IMR-90 (cell line): Measurements from ENCODE around the gene AURKA. TPM values are rescaled to one million over a fixed set of nuclear protein-coding genes. Genes with fewer than 3 reads are reported as not detected.

Experiments used
- ATAC-seq: fragments of 200-7000 bp; cut with Tn5 transposase; 2 replicates; pipeline ENCODE4 v1.9.1; 2020; ENCODE audit warnings: low read depth, mild to moderate bottlenecking, moderate library complexity
- BruUV-seq: library from RNA; stranded (reverse); fragments of 400-500 nt; replicated peaks from 2 replicates; lab custom pipeline; 2021; lab: Mats Ljungman, UMichigan
- CTCF ChIA-PET: fragments of 300-600 bp; formaldehyde crosslinking; extraction: SDS; loops from one replicate; lab custom pipeline; 2021; ENCODE audit warnings: antibody characterized with exemption; lab: Yijun Ruan, JAX
- POLR2A ChIA-PET: fragments of 300-600 bp; sonication (Branson Sonifier 250); formaldehyde crosslinking; loops from one replicate; lab custom pipeline; 2022; ENCODE audit warnings: antibody characterized with exemption; ENCODE audit not compliant: unreplicated experiment; lab: Charles Lee
- DNase-seq: peaks from one replicate; pipeline ENCODE4 v3.0.0; 2013
- H2AFZ ChIP-seq: replicated peaks from 2 replicates; pipeline ENCODE3; 2013; ENCODE audit warnings: low read length, mild to moderate bottlenecking; ENCODE audit not compliant: poor library complexity
- H2AK5ac ChIP-seq: 2 replicates; pipeline ENCODE4 v1.6.1; 2013; ENCODE audit warnings: low read depth, low read length, inconsistent platforms
- H2AK9ac ChIP-seq: replicated peaks from 2 replicates; pipeline ENCODE3; 2013; ENCODE audit warnings: mild to moderate bottlenecking, low read depth, low read length, moderate library complexity; ENCODE audit not compliant: poor library complexity
- H2BK120ac ChIP-seq: 2 replicates; pipeline ENCODE4 v1.6.1; 2013; ENCODE audit warnings: low read depth, low read length, inconsistent platforms
- H2BK15ac ChIP-seq: 3 replicates; pipeline ENCODE4 v1.6.1; 2013; ENCODE audit warnings: low read depth, low read length, inconsistent platforms
- H2BK20ac ChIP-seq: 2 replicates; pipeline ENCODE4 v1.6.1; 2013; ENCODE audit warnings: low read depth, mild to moderate bottlenecking, inconsistent platforms, low read length, moderate library complexity
- H2BK5ac ChIP-seq: 2 replicates; pipeline ENCODE4 v1.6.1; 2013; ENCODE audit warnings: mild to moderate bottlenecking, low read depth, low read length, inconsistent platforms; ENCODE audit not compliant: poor library complexity, severe bottlenecking
- H3K14ac ChIP-seq: replicated peaks from 2 replicates; pipeline ENCODE4 v1.6.1; 2013; ENCODE audit warnings: low read depth, low read length, inconsistent platforms
- H3K18ac ChIP-seq: 2 replicates; pipeline ENCODE4 v1.6.1; 2013; ENCODE audit warnings: low read depth, low read length, control low read depth
- H3K23ac ChIP-seq: 2 replicates; pipeline ENCODE4 v1.6.1; 2013; ENCODE audit warnings: low read depth, low read length, inconsistent platforms
- H3K27ac ChIP-seq: 2 replicates; pipeline ENCODE4 v1.5.1; 2013; ENCODE audit warnings: mild to moderate bottlenecking, control low read depth, low read length; ENCODE audit not compliant: insufficient read depth
- H3K27me3 ChIP-seq: 2 replicates; pipeline ENCODE4 v1.6.1; 2013; ENCODE audit warnings: low read length; ENCODE audit not compliant: control insufficient read depth, insufficient read depth
- H3K36me3 ChIP-seq: 2 replicates; pipeline ENCODE4 v1.6.1; 2013; ENCODE audit warnings: low read length, mixed read lengths; ENCODE audit not compliant: control insufficient read depth, insufficient read depth
- H3K4ac ChIP-seq: 2 replicates; pipeline ENCODE4 v1.6.1; 2013; ENCODE audit warnings: low read depth, low read length, inconsistent platforms
- H3K4me1 ChIP-seq: 2 replicates; pipeline ENCODE4 v1.6.1; 2013; ENCODE audit warnings: low read length, mixed read lengths; ENCODE audit not compliant: control insufficient read depth, insufficient read depth
- H3K4me2 ChIP-seq: 2 replicates; pipeline ENCODE4 v1.6.1; 2013; ENCODE audit warnings: low read depth, mild to moderate bottlenecking, control low read depth, low read length, moderate library complexity
- H3K4me3 ChIP-seq: 2 replicates; pipeline ENCODE4 v1.5.1; 2013; ENCODE audit warnings: low read depth, mild to moderate bottlenecking, control low read depth, low read length, moderate library complexity; ENCODE audit not compliant: insufficient read depth
- H3K56ac ChIP-seq: 2 replicates; pipeline ENCODE4 v1.6.1; 2013; ENCODE audit warnings: low read length, inconsistent platforms; ENCODE audit not compliant: insufficient read depth; ENCODE audit errors: extremely low read depth
- H3K79me1 ChIP-seq, 2 experiments: 2 replicates each; pipeline ENCODE4 v1.6.1; 2013; ENCODE audit warnings: low read length in 2 of 2, inconsistent platforms in 1 of 2, low read depth in 1 of 2
- H3K9ac ChIP-seq: 2 replicates; pipeline ENCODE4 v1.6.1; 2013; ENCODE audit warnings: low read depth, low read length, control low read depth
- H3K9me1 ChIP-seq: 2 replicates; pipeline ENCODE4 v1.6.1; 2013; ENCODE audit warnings: low read length, inconsistent platforms; ENCODE audit not compliant: insufficient read depth
- H3K9me3 ChIP-seq: 2 replicates; pipeline ENCODE4 v1.6.1; 2013; ENCODE audit warnings: low read length; ENCODE audit not compliant: control insufficient read depth, insufficient read depth
- H4K20me1 ChIP-seq: 2 replicates; pipeline ENCODE4 v1.6.1; 2013; ENCODE audit warnings: low read length, inconsistent platforms; ENCODE audit not compliant: insufficient read depth
- H4K5ac ChIP-seq: 2 replicates; pipeline ENCODE4 v1.6.1; 2013; ENCODE audit warnings: mild to moderate bottlenecking, low read depth, low read length, control low read depth
- H4K8ac ChIP-seq, 2 experiments: 2 replicates each; pipeline ENCODE4 v1.6.1; 2013; ENCODE audit warnings: low read depth in 2 of 2, low read length in 2 of 2, control low read depth in 1 of 2, inconsistent platforms in 1 of 2
- H4K91ac ChIP-seq: 2 replicates; pipeline ENCODE4 v1.6.1; 2013; ENCODE audit warnings: low read depth, low read length, inconsistent platforms; ENCODE audit not compliant: insufficient read depth
- RCOR1 ChIP-seq: IDR thresholded peaks from 2 replicates; pipeline ENCODE4 v1.6.1; 2012; ENCODE audit warnings: mild to moderate bottlenecking, low read length, improper control_type of control experiment; ENCODE audit not compliant: insufficient replicate concordance
- USF2 ChIP-seq: fragments of 150-350 bp; IDR thresholded peaks from 2 replicates; pipeline ENCODE4 v1.6.1; 2017; ENCODE audit warnings: mild to moderate bottlenecking, antibody characterized with exemption, low read length, low read depth
- WGBS, 2 experiments: methylation state at CpG; one replicate each; pipeline versions ENCODE4 v1.1.5 to v1.1.7; 2013; ENCODE audit warnings: missing lambda C conversion rate in 2 of 2; ENCODE audit not compliant: insufficient read length in 1 of 2; ENCODE audit errors: extremely low coverage in 2 of 2; 5-methylcytosine and 5-hydroxymethylcytosine counted together
- dilution Hi-C: fragments of 300-500 bp; cut with HindIII; formaldehyde crosslinking; loops from one replicate; pipeline ENCODE4 v1.14.3; 2018; ENCODE audit warnings: low sequenced_read_pairs; ENCODE audit not compliant: unreplicated experiment
- in situ Hi-C: fragments of 300-500 bp; cut with MboI; formaldehyde crosslinking; loops from 3 replicates; pipeline ENCODE4 v1.14.3; 2019; ENCODE audit warnings: low sequenced_read_pairs, inconsistent platforms, mixed read lengths
- intact Hi-C: fragments of 100-400 bp; cut with micrococcal nuclease; formaldehyde crosslinking; loops from 2 replicates; pipeline ENCODE4 v1.10.0; 2022
- polyA plus RNA-seq, 3 experiments: library from polyadenylated mRNA; depleted of rRNA; stranded (reverse); fragments of >200 nt; gene quantifications; 2 replicates each; pipeline ENCODE4 v1.2.3, GENCODE V29; 2012; ENCODE audit warnings: low replicate concordance in 1 of 3
- total RNA-seq: library from RNA; depleted of rRNA; stranded (reverse); fragments of >200 nt; gene quantifications from 2 replicates; pipeline ENCODE4 v1.2.3, GENCODE V29; 2012

Gene AURKA
- total and polyA plus RNA-seq, 2 of the 4 experiments (the other 2 are of a cell fraction), result 68.0 to 83.3 TPM

GRCh38 chr20:56362833-56363413 lies 29.1 kb downstream of the AURKA start:
- no peaks in the 10 kb centered on the region for H3K9me3 ChIP-seq
- no peak overlapping the region for H3K14ac ChIP-seq
- no peak overlapping the region for H2BK120ac ChIP-seq
- no peaks in the 10 kb centered on the region for H3K27me3 ChIP-seq
- H2BK5ac ChIP-seq, result no peak overlapping the region
- DNase-seq (peak; percentile 16), ATAC-seq (no peak)
- no peak overlapping the region for H3K56ac ChIP-seq
- no peak overlapping the region for H2AFZ ChIP-seq
- no peak overlapping the region for H3K4me3 ChIP-seq
- H3K4me2 ChIP-seq, result no peak overlapping the region
- H3K18ac ChIP-seq, result no peak overlapping the region
- ChIA-PET CTCF (interaction anchor here (0.9 kb wide), 1 partner anchor 10 kb away, joined by 3 read pairs; no protein-coding TSS in a partner anchor), POLR2A (no interaction called here)
- H4K20me1 ChIP-seq, result peaks cover 4% of the 10 kb centered on the region; the same call in 1 of the 2 replicates
- in situ Hi-C loops (loop anchor here (25.0 kb wide), 1 partner anchor 424 kb away; no protein-coding TSS in a partner anchor), intact Hi-C loops (no loop called here), dilution Hi-C loops (no loop called here)
- H4K5ac ChIP-seq, result no peak overlapping the region
- peaks cover 13% of the 10 kb centered on the region for H3K9me1 ChIP-seq
- no peak overlapping the region for H2BK20ac ChIP-seq
- no peak overlapping the region for H2BK15ac ChIP-seq
- peaks cover 36 to 43% of the 10 kb centered on the region in 2 experiments for H3K79me1 ChIP-seq
- peaks cover 16% of the 10 kb centered on the region for H3K36me3 ChIP-seq
- BruUV-seq, result no TSS peak
- no peak overlapping the region for H4K8ac ChIP-seq
- no peak overlapping the region for H4K91ac ChIP-seq
- H3K4ac ChIP-seq, result no peak overlapping the region
- no peak overlapping the region for H3K23ac ChIP-seq
- H2AK9ac ChIP-seq, result no peak overlapping the region
- no CpG with 5 or more reads among the region's 8 CpGs for WGBS, 2 experiments
- no peak overlapping the region for H2AK5ac ChIP-seq
- H3K9ac ChIP-seq, result no peak overlapping the region
- peaks cover 8% of the 10 kb centered on the region for H3K4me1 ChIP-seq
- TF ChIP-seq USF2, result peak; percentile 44
- no peak for TF ChIP-seq RCOR1
- H3K27ac ChIP-seq, result no peak overlapping the region
